A673 (cell line): ENCODE results near the gene IL19.

ENCODE experiments used
- CTCF ChIP-seq: fragments of 300-800, 200-600 bp; sonication (generic); conservative IDR thresholded peaks from 2 replicates; pipeline ENCODE4 v1.5.1; 2017; ENCODE audit warnings: low read depth, mild to moderate bottlenecking, antibody characterized with exemption, low read length, moderate library complexity, mixed read lengths
- EZH2 ChIP-seq: fragments of 200-600 bp; sonication (generic); IDR thresholded peaks from 2 replicates; pipeline ENCODE4 v1.6.1; 2017; ENCODE audit warnings: borderline replicate concordance, low read depth, mild to moderate bottlenecking, mixed read lengths, antibody characterized with exemption, low read length; ENCODE audit not compliant: poor library complexity, severe bottlenecking

GRCh38 chr1:206790502-206791250 is 20.1 kb downstream of the IL19 start:
- TF ChIP-seq CTCF (no peak), EZH2 (no peak)
